ENCODE results near the gene JPH4. TPM values are rescaled to one million over a fixed set of nuclear protein-coding genes. Genes with fewer than 3 reads are reported as not detected.
"Not testable (repeated sequence)": the region's sequence is repeated elsewhere in the genome, so short reads cannot be mapped to it uniquely, and the experiment has no call there.

Gene JPH4
- total and polyA plus RNA-seq, 12 donors = 0.06 to 0.38 (median 0.15) TPM; not detected in 1

DNA sequence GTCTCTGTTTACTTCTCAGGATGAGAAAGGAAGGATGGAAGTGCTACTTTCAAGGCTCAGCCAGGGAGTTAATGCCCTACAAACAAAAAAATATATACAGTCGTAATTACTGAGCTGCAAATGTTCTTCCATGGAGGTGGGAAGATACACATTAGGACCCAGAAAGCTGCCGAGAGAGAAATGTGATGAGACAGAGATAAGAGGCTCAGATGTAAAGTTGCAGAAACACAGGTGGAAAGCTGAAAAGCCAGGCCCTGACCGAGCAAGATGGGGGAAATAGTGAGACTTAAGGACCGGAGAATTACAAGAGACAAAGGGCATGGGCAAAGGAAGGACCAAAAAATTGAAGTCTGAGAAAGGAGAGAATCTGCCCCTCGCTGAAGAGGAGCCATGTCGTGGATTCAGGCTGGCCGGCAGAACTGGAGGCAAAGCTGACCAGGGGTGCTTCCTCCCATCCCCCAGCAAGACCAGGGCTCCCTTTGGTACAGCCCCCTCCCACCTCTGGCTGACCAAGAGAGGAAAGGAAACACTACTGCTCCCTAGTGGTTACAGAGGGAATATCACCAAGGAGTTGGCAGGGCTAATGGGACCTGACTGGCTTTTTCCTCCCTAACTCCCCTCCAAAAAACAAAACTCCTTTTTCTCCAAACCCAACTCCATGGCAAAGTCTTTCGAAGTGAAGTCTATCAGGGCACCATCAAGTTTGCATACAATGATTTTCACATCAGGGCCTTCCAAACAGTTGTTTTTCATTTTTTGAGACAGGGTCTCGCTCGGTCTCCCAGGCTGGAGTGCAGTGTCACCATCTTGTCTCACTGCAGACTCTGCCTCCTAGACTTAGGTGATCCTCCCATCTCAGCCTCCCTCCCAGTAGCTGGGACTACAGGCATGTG is 39.1 kb downstream of the JPH4 start:
- TF ChIP-seq, protein P1, sequence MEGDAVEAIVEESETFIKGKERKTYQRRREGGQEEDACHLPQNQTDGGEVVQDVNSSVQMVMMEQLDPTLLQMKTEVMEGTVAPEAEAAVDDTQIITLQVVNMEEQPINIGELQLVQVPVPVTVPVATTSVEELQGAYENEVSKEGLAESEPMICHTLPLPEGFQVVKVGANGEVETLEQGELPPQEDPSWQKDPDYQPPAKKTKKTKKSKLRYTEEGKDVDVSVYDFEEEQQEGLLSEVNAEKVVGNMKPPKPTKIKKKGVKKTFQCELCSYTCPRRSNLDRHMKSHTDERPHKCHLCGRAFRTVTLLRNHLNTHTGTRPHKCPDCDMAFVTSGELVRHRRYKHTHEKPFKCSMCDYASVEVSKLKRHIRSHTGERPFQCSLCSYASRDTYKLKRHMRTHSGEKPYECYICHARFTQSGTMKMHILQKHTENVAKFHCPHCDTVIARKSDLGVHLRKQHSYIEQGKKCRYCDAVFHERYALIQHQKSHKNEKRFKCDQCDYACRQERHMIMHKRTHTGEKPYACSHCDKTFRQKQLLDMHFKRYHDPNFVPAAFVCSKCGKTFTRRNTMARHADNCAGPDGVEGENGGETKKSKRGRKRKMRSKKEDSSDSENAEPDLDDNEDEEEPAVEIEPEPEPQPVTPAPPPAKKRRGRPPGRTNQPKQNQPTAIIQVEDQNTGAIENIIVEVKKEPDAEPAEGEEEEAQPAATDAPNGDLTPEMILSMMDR (IDR thresholded peaks at IDR 0.05) = peak; percentile 43 to 80 (median 71)
- H3K4me1 ChIP-seq = peaks cover 0 to 11% (median under 1%) of the 10 kb centered on the region in 9 donors
- H3K36me3 ChIP-seq = no peaks in the 10 kb centered on the region
- H3K4me3 ChIP-seq = no peak overlapping the region
- DNase-seq (no peak), ATAC-seq (peak in 7 of 8 donors; percentile 31 to 75 (median 57))
- WGBS, 2 donors = 35 to 37% methylated on average over 10 of the region's 10 CpGs
- H3K27ac ChIP-seq = no peak overlapping the region
- no peaks in the 10 kb centered on the region for H3K27me3 ChIP-seq
- intact Hi-C loops (cut with DNase I) = loop anchor here in 3 of 10 donors (5.0 to 10.0 kb wide), 2 partner anchors 55 to 62 kb away; no protein-coding TSS in a partner anchor
- no peaks in the 10 kb centered on the region for H3K9me3 ChIP-seq

DNA sequence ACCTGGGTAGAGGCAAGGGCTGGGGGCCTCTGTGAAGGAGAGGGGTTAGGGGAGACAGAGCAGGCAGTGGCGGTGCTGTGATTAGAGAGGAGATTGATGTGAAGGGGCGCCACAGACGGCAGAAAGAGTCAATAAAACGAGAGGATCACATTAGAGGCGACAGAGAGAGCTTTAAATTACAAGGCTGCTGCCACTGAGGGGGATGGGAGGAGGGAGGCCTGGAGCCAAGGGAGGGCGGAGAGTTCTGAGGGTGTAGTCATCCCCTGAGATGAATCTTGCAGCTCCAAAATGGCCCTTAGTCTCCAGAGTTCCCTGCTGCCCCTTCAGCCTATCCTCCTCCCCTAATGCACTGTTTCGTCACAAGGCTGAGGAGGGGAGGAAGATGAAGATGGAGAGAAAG is 39.8 kb downstream of the JPH4 start:
- Histone ChIP-seq H3K4me1 (peaks cover 0 to 9% (median 0%) of the 10 kb centered on the region in 9 donors), H3K27ac (no peak overlapping the region), H3K36me3 (no peaks in the 10 kb centered on the region), H3K27me3 (no peaks in the 10 kb centered on the region), H3K4me3 (no peak overlapping the region), H3K9me3 (no peaks in the 10 kb centered on the region)
- TF ChIP-seq, protein P1 (IDR thresholded peaks at IDR 0.05) = no peak
- intact Hi-C loops (cut with DNase I) = loop anchor here in 2 of 10 donors (10.0 kb wide), 1 partner anchor 54 kb away; no protein-coding TSS in a partner anchor
- WGBS, 2 donors = 38 to 47% methylated on average over 7 of the region's 7 CpGs
- DNase-seq (peak; percentile 36 to 54), ATAC-seq (peak in 5 of 8 donors; percentile 25 to 79 (median 60))

- WGBS, 2 donors = 61 to 65% methylated on average over 10 of the region's 10 CpGs
- ATAC-seq (no peak), DNase-seq (no peak)
- intact Hi-C loops (cut with DNase I) = loop anchor here in 2 of 10 donors (10.0 kb wide), 1 partner anchor 53 kb away; no protein-coding TSS in a partner anchor
- Histone ChIP-seq H3K4me1 (peaks cover 0 to 9% (median 0%) of the 10 kb centered on the region in 9 donors), H3K27me3 (no peaks in the 10 kb centered on the region), H3K9me3 (no peaks in the 10 kb centered on the region), H3K36me3 (no peaks in the 10 kb centered on the region), H3K27ac (no peak overlapping the region), H3K4me3 (no peak overlapping the region)
- TF ChIP-seq, protein P1 (IDR thresholded peaks at IDR 0.05) = no peak
Observed at GRCh38 chr14:23538050-23538718, 40.4 kb downstream of the JPH4 start.

- ATAC-seq (no peak), DNase-seq (no peak)
- TF ChIP-seq, protein P1 (IDR thresholded peaks at IDR 0.05) = no peak
- WGBS, 2 donors = 52 to 57% methylated on average over 13 of the region's 13 CpGs
- Histone ChIP-seq H3K9me3 (no peaks in the 10 kb centered on the region), H3K36me3 (no peaks in the 10 kb centered on the region), H3K27ac (no peak overlapping the region), H3K27me3 (no peaks in the 10 kb centered on the region), H3K4me1 (peaks cover 0 to 9% (median 0%) of the 10 kb centered on the region in 9 donors), H3K4me3 (no peak overlapping the region)
- intact Hi-C loops (cut with DNase I) = loop anchor here in 2 of 10 donors (10.0 kb wide), 1 partner anchor 53 kb away; no protein-coding TSS in a partner anchor
Observed at GRCh38 chr14:23537351-23538049, 41.1 kb downstream of the JPH4 start.

- 80 to 83% methylated on average over 6 of the region's 6 CpGs for WGBS, 2 donors
- H3K4me1 ChIP-seq, H3K27me3 ChIP-seq, H3K9me3 ChIP-seq, DNase-seq, H3K36me3 ChIP-seq, H3K4me3 ChIP-seq, ATAC-seq, H3K27ac ChIP-seq: not testable (repeated sequence)
- intact Hi-C loops (cut with DNase I) = loop anchor here in 2 of 10 donors (10.0 kb wide), 1 partner anchor 52 kb away; no protein-coding TSS in a partner anchor
Observed at GRCh38 chr14:23536906-23537305, 41.7 kb downstream of the JPH4 start.
